ENCODE results near the gene EXOC4. TPM values are rescaled to one million over a fixed set of nuclear protein-coding genes. Genes with fewer than 3 reads are reported as not detected.

The EXOC4 gene
- total and polyA plus RNA-seq, 2 of the 13 experiments (the other 11 are each of a cell fraction or from before 2014, with no cell fraction given) = 22.5 to 39.0 TPM

DNA sequence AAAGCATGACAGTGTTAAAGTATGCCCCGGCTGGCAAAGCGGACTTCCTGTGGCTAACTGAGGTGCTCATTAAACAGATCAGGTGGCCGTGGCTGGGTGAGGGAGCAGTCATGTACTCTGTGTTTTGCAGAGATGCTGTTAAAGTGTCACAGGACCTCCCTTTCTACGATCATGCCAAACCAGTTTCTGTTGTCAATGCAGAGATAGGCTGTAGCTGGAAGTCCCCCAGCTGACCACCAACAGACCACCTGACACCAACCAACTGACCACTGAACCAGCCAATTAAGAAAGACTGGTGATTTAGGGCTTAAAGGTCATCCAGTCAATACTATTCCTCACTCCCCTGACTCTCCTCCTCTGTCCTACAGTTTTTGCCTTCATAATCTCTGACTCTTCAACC lies 443.2 kb downstream of the EXOC4 start:
- Histone ChIP-seq H3K4me3 (replicated peaks in 1 of 3; ENCODE audit: insufficient read depth in 1 of 3, low read depth in 2 of 3, low read length in 3 of 3) (no peak overlapping the region), H3K4me1 (ENCODE audit: insufficient read depth, low read length) (peaks cover 14% of the 10 kb centered on the region; the same call in 1 of the 2 replicates), H3K4me2 (ENCODE audit: low read depth, low read length) (no peak overlapping the region), H3K27ac (ENCODE audit: extremely low read length, insufficient read depth, low read length) (no peak overlapping the region), H3K79me2 (ENCODE audit: insufficient read depth, low read length) (no peaks in the 10 kb centered on the region), H4K20me1 (ENCODE audit: insufficient read depth, low read length) (no peaks in the 10 kb centered on the region), H3K9me3 (ENCODE audit: low read length) (no peaks in the 10 kb centered on the region), H3K27me3 (ENCODE audit: control insufficient read depth in 1 of 2, insufficient read depth in 2 of 2, low read length in 2 of 2) (no peaks in the 10 kb centered on the region), H2AFZ (ENCODE audit: low read length) (no peak overlapping the region), H3K36me3 (replicated peaks in 1 of 2; ENCODE audit: control insufficient read depth in 1 of 2, insufficient read depth in 2 of 2, low read length in 2 of 2) (no peaks in the 10 kb centered on the region), H3K9ac (ENCODE audit: insufficient read depth, low read depth, low read length) (no peak overlapping the region)
- FAIRE-seq (no peak), DNase-seq (ENCODE audit: low spot score) (no peak), ATAC-seq (no peak)
- no TSS peak for BruUV-seq (replicated peaks)
- intact Hi-C loops (cut with micrococcal nuclease; ENCODE audit: unreplicated experiment) (no loop called here), in situ Hi-C loops (cut with HindIII; ENCODE audit: extremely low pct_ligation_motif_present, low pct_unique_long_range_greater_than_20kb) (no loop called here)
- CTCF ChIA-PET (ENCODE audit: low intra/inter-chr PET ratio, low total read pairs) = no interaction called here
- POLR2A ChIA-PET = no interaction called here
- 93% methylated on average over 3 of the region's 4 CpGs for WGBS (ENCODE audit: low lambda C conversion rate)
- TF ChIP-seq PAF1 (CRISPR knock-in tag; IDR thresholded peaks at IDR 0.05) (no peak), ZNF296 (CRISPR knock-in tag; conservative IDR thresholded peaks at IDR 0.05) (no peak), JUNB (CRISPR knock-in tag; IDR thresholded peaks at IDR 0.05; ENCODE audit: borderline replicate concordance) (no peak), ZNF20 (CRISPR knock-in tag; IDR thresholded peaks at IDR 0.05) (no peak), ZNF766 (CRISPR knock-in tag; IDR thresholded peaks at IDR 0.05; ENCODE audit: borderline replicate concordance) (no peak), RARA (CRISPR knock-in tag; IDR thresholded peaks at IDR 0.05) (no peak), ZZZ3 (CRISPR knock-in tag; IDR thresholded peaks at IDR 0.05; ENCODE audit: borderline replicate concordance) (no peak), NAIF1 (CRISPR knock-in tag; IDR thresholded peaks at IDR 0.05; ENCODE audit: borderline replicate concordance) (no peak), SP5 (CRISPR knock-in tag; IDR thresholded peaks at IDR 0.05; ENCODE audit: borderline replicate concordance, low read depth) (no peak)
- TF ChIP-seq, protein P1, sequence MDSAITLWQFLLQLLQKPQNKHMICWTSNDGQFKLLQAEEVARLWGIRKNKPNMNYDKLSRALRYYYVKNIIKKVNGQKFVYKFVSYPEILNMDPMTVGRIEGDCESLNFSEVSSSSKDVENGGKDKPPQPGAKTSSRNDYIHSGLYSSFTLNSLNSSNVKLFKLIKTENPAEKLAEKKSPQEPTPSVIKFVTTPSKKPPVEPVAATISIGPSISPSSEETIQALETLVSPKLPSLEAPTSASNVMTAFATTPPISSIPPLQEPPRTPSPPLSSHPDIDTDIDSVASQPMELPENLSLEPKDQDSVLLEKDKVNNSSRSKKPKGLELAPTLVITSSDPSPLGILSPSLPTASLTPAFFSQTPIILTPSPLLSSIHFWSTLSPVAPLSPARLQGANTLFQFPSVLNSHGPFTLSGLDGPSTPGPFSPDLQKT (CRISPR knock-in tag; IDR thresholded peaks at IDR 0.05; ENCODE audit: borderline replicate concordance) = no peak

Data from HepG2 (cell line).